H1 (cell line): ENCODE measurements around the gene F7. TPM values are rescaled to one million over a fixed set of nuclear protein-coding genes. Genes with fewer than 3 reads are reported as not detected.
A peak's percentile ranks its signal among the peaks of the same experiment; 100 is the strongest.

Experiments used
- CTCF ChIA-PET: fragments of 300-600 bp; sonication (Branson Sonifier 250); formaldehyde crosslinking; loops from one replicate; lab custom pipeline; 2021; ENCODE audit not compliant: partially characterized antibody; lab: Charles Lee
- POLR2A ChIA-PET: fragments of 300-600 bp; sonication (Branson Sonifier 250); formaldehyde crosslinking; loops from one replicate; lab custom pipeline; 2021; ENCODE audit warnings: inconsistent platforms; ENCODE audit not compliant: partially characterized antibody; lab: Charles Lee
- DNase-seq, 2 experiments: peaks; one replicate each; pipeline versions ENCODE4 v3.0.0 to v3.0.0-alpha.2; 2010 to 2022; ENCODE audit warnings: low spot score in 2 of 2, low read depth in 1 of 2, mixed read lengths in 1 of 2
- FAIRE-seq: peaks from 2 replicates; lab custom pipeline; 2011; peaks lifted over from hg19 to GRCh38; lab: Jason Lieb, UNC
- H2AFZ ChIP-seq: 2 replicates; pipeline ENCODE4 v1.8.1; 2012; ENCODE audit warnings: low read length, inconsistent platforms
- H2AK5ac ChIP-seq: 2 replicates; pipeline ENCODE4 v1.6.1; 2013; ENCODE audit warnings: low read depth, low read length
- H2BK120ac ChIP-seq: replicated peaks from 2 replicates; pipeline ENCODE3; 2013; ENCODE audit warnings: low read depth, low read length, inconsistent platforms
- H2BK12ac ChIP-seq: 2 replicates; pipeline ENCODE4 v1.6.1; 2013; ENCODE audit warnings: low read depth, low read length
- H2BK15ac ChIP-seq: 2 replicates; pipeline ENCODE4 v1.6.1; 2013; ENCODE audit warnings: low read length
- H2BK20ac ChIP-seq: 2 replicates; pipeline ENCODE4 v1.6.1; 2013; ENCODE audit warnings: low read length
- H2BK5ac ChIP-seq: 2 replicates; pipeline ENCODE4 v1.6.1; 2013; ENCODE audit warnings: low read depth, low read length
- H3K14ac ChIP-seq: 2 replicates; pipeline ENCODE4 v1.6.1; 2013; ENCODE audit warnings: inconsistent platforms; ENCODE audit not compliant: insufficient read length
- H3K18ac ChIP-seq: 2 replicates; pipeline ENCODE4 v1.6.1; 2013; ENCODE audit warnings: low read length; ENCODE audit errors: extremely low read depth
- H3K23ac ChIP-seq: 2 replicates; pipeline ENCODE4 v1.6.1; 2013; ENCODE audit warnings: inconsistent platforms; ENCODE audit not compliant: insufficient read length
- H3K23me2 ChIP-seq: 2 replicates; pipeline ENCODE4 v1.6.1; 2013; ENCODE audit warnings: low read depth, low read length
- H3K27ac ChIP-seq: 2 replicates; pipeline ENCODE4 v1.6.1; 2011; ENCODE audit warnings: low read depth, low read length, inconsistent platforms
- H3K27me3 ChIP-seq, 4 experiments: replicated peaks in 1 of 4; 1 replicate in 1 of 4; 2 replicates in 3 of 4; pipeline versions ENCODE4 v1.6.1 to v1.8.1; 2011 to 2013; ENCODE audit warnings: low read length in 3 of 4, mild to moderate bottlenecking in 3 of 4, inconsistent platforms in 2 of 4, mixed read lengths in 2 of 4, moderate library complexity in 1 of 4; ENCODE audit not compliant: control insufficient read depth in 3 of 4, insufficient read depth in 3 of 4; ENCODE audit errors: extremely low read depth in 1 of 4
- H3K36me3 ChIP-seq, 4 experiments: 2 replicates each; pipeline versions ENCODE4 v1.6.1 to v1.8.1; 2011 to 2013; ENCODE audit warnings: mild to moderate bottlenecking in 4 of 4, low read length in 3 of 4, moderate library complexity in 2 of 4, control low read depth in 1 of 4, inconsistent platforms in 1 of 4; ENCODE audit not compliant: insufficient read depth in 4 of 4, control insufficient read depth in 2 of 4
- H3K4ac ChIP-seq: replicated peaks from 2 replicates; pipeline ENCODE3; 2013; ENCODE audit warnings: low read length, low read depth, mixed read lengths, inconsistent platforms; ENCODE audit not compliant: insufficient read length
- H3K4me1 ChIP-seq, 4 experiments: replicated peaks in 1 of 4; 1 replicate in 1 of 4; 2 replicates in 3 of 4; pipeline versions ENCODE4 v1.6.1 to v1.8.1; 2011 to 2013; ENCODE audit warnings: low read length in 3 of 4, inconsistent platforms in 2 of 4, mixed read lengths in 1 of 4; ENCODE audit not compliant: insufficient read depth in 4 of 4, control insufficient read depth in 3 of 4
- H3K4me2 ChIP-seq, 2 experiments: 2 replicates each; pipeline versions ENCODE4 v1.6.1 to v1.8.1; 2011 to 2013; ENCODE audit warnings: low read depth in 2 of 2, low read length in 2 of 2, control low read depth in 1 of 2, inconsistent platforms in 1 of 2, mild to moderate bottlenecking in 1 of 2; ENCODE audit not compliant: insufficient read depth in 1 of 2
- H3K4me3 ChIP-seq, 4 experiments: fragments of 200-600, 300-600 bp in 1 of 4; sonication (generic), shearing (Covaris generic), sonication (Bioruptor Twin) in 1 of 4; 2 replicates each; pipeline versions ENCODE4 v1.5.1 to v1.8.1; 2011 to 2016; ENCODE audit warnings: low read length in 4 of 4, low read depth in 3 of 4, control low read depth in 2 of 4, inconsistent platforms in 2 of 4, mild to moderate bottlenecking in 2 of 4, mixed read lengths in 1 of 4, moderate library complexity in 1 of 4; ENCODE audit not compliant: insufficient read depth in 2 of 4; ENCODE audit errors: extremely low read depth in 1 of 4
- H3K56ac ChIP-seq: replicated peaks from 2 replicates; pipeline ENCODE3; 2013; ENCODE audit warnings: low read depth, mild to moderate bottlenecking, mixed read lengths, low read length, inconsistent platforms; ENCODE audit not compliant: insufficient read length
- H3K79me1 ChIP-seq: 2 replicates; pipeline ENCODE4 v1.6.1; 2013; ENCODE audit warnings: low read depth, low read length, control low read depth
- H3K79me2 ChIP-seq, 2 experiments: 2 replicates each; pipeline versions ENCODE4 v1.6.1 to v1.8.1; 2012 to 2013; ENCODE audit warnings: low read length in 2 of 2, mild to moderate bottlenecking in 2 of 2, inconsistent platforms in 1 of 2; ENCODE audit not compliant: insufficient read depth in 2 of 2, control insufficient read depth in 1 of 2
- H3K9ac ChIP-seq, 4 experiments: replicated peaks in 1 of 4; 1 replicate in 1 of 4; 2 replicates in 3 of 4; pipeline versions ENCODE4 v1.6.1 to v1.8.1; 2011 to 2013; ENCODE audit warnings: low read depth in 3 of 4, low read length in 3 of 4, control low read depth in 2 of 4, mild to moderate bottlenecking in 2 of 4, moderate library complexity in 2 of 4, inconsistent platforms in 1 of 4; ENCODE audit errors: extremely low read depth in 1 of 4
- H3K9me3 ChIP-seq, 2 experiments: 2 replicates each; pipeline versions ENCODE4 v1.6.1 to v1.8.1; 2012 to 2013; ENCODE audit warnings: mild to moderate bottlenecking in 2 of 2, moderate library complexity in 2 of 2, control low read depth in 1 of 2, inconsistent platforms in 1 of 2, low read depth in 1 of 2, low read length in 1 of 2, mixed read lengths in 1 of 2; ENCODE audit not compliant: insufficient read depth in 2 of 2
- H4K20me1 ChIP-seq, 2 experiments: replicated peaks in 1 of 2; 2 replicates each; pipeline versions ENCODE3 to v1.8.1; 2011 to 2013; ENCODE audit warnings: inconsistent platforms in 2 of 2, low read length in 2 of 2, mild to moderate bottlenecking in 1 of 2; ENCODE audit not compliant: insufficient read depth in 2 of 2, control insufficient read depth in 1 of 2
- H4K5ac ChIP-seq: 2 replicates; pipeline ENCODE4 v1.6.1; 2013; ENCODE audit warnings: low read length, low read depth, mixed read lengths, inconsistent platforms; ENCODE audit not compliant: insufficient read length
- H4K8ac ChIP-seq: 2 replicates; pipeline ENCODE4 v1.8.0; 2013; ENCODE audit warnings: mild to moderate bottlenecking, moderate library complexity, low read length, inconsistent platforms; ENCODE audit not compliant: insufficient read depth; ENCODE audit errors: extremely low read depth
- H4K91ac ChIP-seq: replicated peaks from 2 replicates; pipeline ENCODE3; 2013; ENCODE audit warnings: low read length, mixed read lengths, inconsistent platforms; ENCODE audit not compliant: insufficient read length
- YY1 ChIP-seq: IDR thresholded peaks from 2 replicates; pipeline ENCODE4 v1.6.1; 2011; ENCODE audit warnings: low read depth, mild to moderate bottlenecking, low read length
- WGBS, 2 experiments: shearing (Covaris generic) in 1 of 2; methylation state at CpG; one replicate each; pipeline versions ENCODE4 v1.1.6 to v1.1.7; 2013 to 2015; ENCODE audit warnings: low lambda C conversion rate in 2 of 2, mixed read lengths in 2 of 2, inconsistent platforms in 1 of 2, low coverage in 1 of 2, missing lambda C conversion rate in 1 of 2; ENCODE audit not compliant: insufficient replicate concordance in 2 of 2, insufficient coverage in 1 of 2, insufficient read length in 1 of 2; ENCODE audit errors: extremely low coverage in 1 of 2, missing lambda C conversion rate in 1 of 2; 5-methylcytosine and 5-hydroxymethylcytosine counted together
- polyA plus RNA-seq, 7 experiments: library from polyadenylated mRNA; depleted of rRNA in 3 of 7; stranded (reverse) in 5 of 7; unstranded in 2 of 7; fragments of >200 nt in 5 of 7; fragments of 200-250 nt in 2 of 7; gene quantifications; 1 replicate in 5 of 7; 2 replicates in 1 of 7; 4 replicates in 1 of 7; pipeline versions ENCODE4 v1.2.1 to v1.2.3, GENCODE V29; 2011 to 2013; ENCODE audit warnings: missing spikeins in 2 of 7, mixed read lengths in 2 of 7
- total RNA-seq: library from RNA; stranded (reverse); fragmentation: NEBNext Ultra II Directional; extraction: Animal tissue kit (Norgen Biotek cat#: 25700); gene quantifications from 2 replicates; pipeline ENCODE4 v1.2.1, GENCODE V29; 2021

The F7 gene
- total and polyA plus RNA-seq, 2 of the 8 experiments (the other 6 are each of a cell fraction or from before 2014, with no cell fraction given) = 0.43 to 0.98 TPM

- Histone ChIP-seq H3K4me2 (no peak overlapping the region), H2BK12ac (no peak overlapping the region), H3K23ac (no peak overlapping the region), H3K36me3 (peaks cover 0 to 5% (median 0%) of the 10 kb centered on the region in 4 experiments; a peak in 1 of 8 replicates), H2AK5ac (peak overlapping the region; percentile 65; the same call in 1 of the 2 replicates), H3K9ac (no peak overlapping the region), H4K8ac (no peak overlapping the region), H3K4me1 (peaks cover 0 to 3% (median 0%) of the 10 kb centered on the region in 4 experiments; a peak in 2 of 7 replicates), H4K5ac (no peak overlapping the region), H3K79me1 (no peaks in the 10 kb centered on the region), H3K27ac (no peak overlapping the region), H3K4me3 (no peak overlapping the region), H2BK120ac (no peak overlapping the region), H3K18ac (no peak overlapping the region), H2AFZ (no peak overlapping the region), H2BK20ac (no peak overlapping the region), H3K79me2 (no peaks in the 10 kb centered on the region), H3K4ac (no peak overlapping the region), H2BK15ac (no peak overlapping the region), H4K91ac (no peak overlapping the region), H3K56ac (no peak overlapping the region), H2BK5ac (no peak overlapping the region), H3K14ac (no peak overlapping the region), H3K9me3 (peaks cover 4 to 6% of the 10 kb centered on the region in 2 experiments; a peak in 2 of 4 replicates), H4K20me1 (no peaks in the 10 kb centered on the region), H3K23me2 (peaks cover 12% of the 10 kb centered on the region; the same call in 1 of the 2 replicates), H3K27me3 (peaks cover 21 to 24% (median 23%) of the 10 kb centered on the region in 4 experiments; a peak in 6 of 7 replicates)
- CTCF ChIA-PET = interaction anchor here (1.1 to 2.1 kb wide), 5 partner anchors 11 to 83 kb away, joined by 4 to 13 read pairs (median 5); no protein-coding TSS in a partner anchor
- TF ChIP-seq YY1 = no peak
- peak; percentile 87 for FAIRE-seq
- POLR2A ChIA-PET = no interaction called here
- DNase-seq = peak in 1 of 2 experiments; percentile 38
- WGBS, 2 experiments = 88% methylated on average over 9 of the region's 9 CpGs; no CpG with 5 or more reads in 1 of the 2 experiments
Observed at GRCh38 chr13:113112893-113113845, 7.6 kb downstream of the F7 start.
